GM10248 (cell line): ENCODE results near the gene UTRN.

Experiments
- CTCF ChIA-PET: fragments of 300-600 bp; sonication (Branson Sonifier 250); formaldehyde crosslinking; extraction: SDS; loops from one replicate; lab custom pipeline; 2021; ENCODE audit warnings: antibody characterized with exemption; lab: Yijun Ruan, JAX
- POLR2A ChIA-PET: fragments of 350-650 bp; sonication (Branson Sonifier 250); formaldehyde crosslinking; extraction: SDS; loops from one replicate; lab custom pipeline; 2020; ENCODE audit warnings: antibody characterized with exemption; lab: Yijun Ruan, JAX
- DNase-seq: peaks from one replicate; pipeline ENCODE4 v3.0.0; 2012; ENCODE audit errors: extremely low spot score
- TF ChIP-seq, protein P1 (sequence below): IDR thresholded peaks from 2 replicates; pipeline ENCODE4 v1.5.1; 2012; ENCODE audit warnings: mild to moderate bottlenecking, low read depth; ENCODE audit errors: extremely low read depth, missing control alignments, control extremely low read depth

The UTRN gene

DNA sequence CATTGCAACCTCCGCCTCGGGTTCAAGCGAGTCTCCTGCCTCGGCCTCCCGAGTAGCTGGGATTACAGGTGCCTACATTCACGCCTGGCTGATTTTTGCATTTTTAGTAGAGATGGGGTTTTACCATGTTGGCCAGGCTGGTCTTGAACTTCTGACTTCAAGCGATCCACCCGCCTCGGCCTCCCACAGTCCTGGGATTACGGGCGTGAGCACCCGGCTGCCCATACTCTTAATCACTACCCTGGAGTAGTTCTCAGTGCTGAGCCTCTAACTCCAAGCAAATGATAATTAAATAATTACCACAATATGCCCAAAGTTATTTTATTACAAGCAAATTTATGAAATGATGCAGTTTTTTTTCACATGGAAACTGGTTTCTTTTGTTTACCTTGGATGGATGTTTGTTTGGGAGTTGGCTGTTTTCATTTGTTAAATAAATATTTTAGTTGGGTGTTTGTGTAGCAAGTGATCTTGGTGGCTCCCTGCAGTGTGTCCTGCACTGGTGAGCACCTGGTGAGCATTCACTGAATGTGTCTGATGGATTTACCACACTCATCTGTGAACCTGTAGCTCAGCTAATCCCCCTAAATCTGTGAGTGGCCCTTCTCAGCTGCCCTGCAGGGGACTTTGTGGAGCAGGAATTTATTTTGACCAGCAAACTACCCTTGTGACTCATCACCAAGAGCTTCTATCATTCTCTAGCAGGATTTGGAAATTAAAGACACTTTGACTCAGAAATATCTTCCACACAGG is 36.9 kb downstream of the UTRN start:
- CTCF ChIA-PET, result interaction anchor here (0.9 to 1.4 kb wide), 3 partner anchors 26 to 45 kb away, joined by 3 to 5 read pairs (median 4); no protein-coding TSS in a partner anchor
- POLR2A ChIA-PET, result interaction anchor here (0.8 kb wide), 1 partner anchor 18 kb away, joined by 12 read pairs; no protein-coding TSS in a partner anchor
- TF ChIP-seq, protein P1, sequence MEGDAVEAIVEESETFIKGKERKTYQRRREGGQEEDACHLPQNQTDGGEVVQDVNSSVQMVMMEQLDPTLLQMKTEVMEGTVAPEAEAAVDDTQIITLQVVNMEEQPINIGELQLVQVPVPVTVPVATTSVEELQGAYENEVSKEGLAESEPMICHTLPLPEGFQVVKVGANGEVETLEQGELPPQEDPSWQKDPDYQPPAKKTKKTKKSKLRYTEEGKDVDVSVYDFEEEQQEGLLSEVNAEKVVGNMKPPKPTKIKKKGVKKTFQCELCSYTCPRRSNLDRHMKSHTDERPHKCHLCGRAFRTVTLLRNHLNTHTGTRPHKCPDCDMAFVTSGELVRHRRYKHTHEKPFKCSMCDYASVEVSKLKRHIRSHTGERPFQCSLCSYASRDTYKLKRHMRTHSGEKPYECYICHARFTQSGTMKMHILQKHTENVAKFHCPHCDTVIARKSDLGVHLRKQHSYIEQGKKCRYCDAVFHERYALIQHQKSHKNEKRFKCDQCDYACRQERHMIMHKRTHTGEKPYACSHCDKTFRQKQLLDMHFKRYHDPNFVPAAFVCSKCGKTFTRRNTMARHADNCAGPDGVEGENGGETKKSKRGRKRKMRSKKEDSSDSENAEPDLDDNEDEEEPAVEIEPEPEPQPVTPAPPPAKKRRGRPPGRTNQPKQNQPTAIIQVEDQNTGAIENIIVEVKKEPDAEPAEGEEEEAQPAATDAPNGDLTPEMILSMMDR, result no peak
- DNase-seq, result no peak

DNA sequence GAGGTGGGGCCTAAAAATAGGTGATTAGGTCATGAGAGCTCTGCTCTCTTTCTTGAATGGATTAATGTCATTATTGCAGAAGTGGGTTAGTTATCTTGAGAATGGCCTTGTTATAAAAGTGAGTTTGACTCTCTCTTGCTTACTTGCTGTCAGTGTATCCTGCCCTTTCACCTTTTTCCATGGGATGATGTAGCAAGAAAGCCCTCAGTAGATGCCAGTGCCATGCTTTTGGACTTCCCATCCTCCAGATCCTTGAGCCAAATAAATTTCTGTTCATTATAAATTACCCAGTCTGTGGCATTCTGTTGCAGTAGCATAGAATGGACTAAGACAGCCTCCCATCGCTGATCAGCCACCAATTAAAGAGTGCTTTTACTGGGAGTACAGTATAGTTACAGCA is 40.1 kb downstream of the UTRN start:
- CTCF ChIA-PET, result interaction anchor here (0.9 kb wide), 1 partner anchor 16 kb away, joined by 3 read pairs; no protein-coding TSS in a partner anchor

DNA sequence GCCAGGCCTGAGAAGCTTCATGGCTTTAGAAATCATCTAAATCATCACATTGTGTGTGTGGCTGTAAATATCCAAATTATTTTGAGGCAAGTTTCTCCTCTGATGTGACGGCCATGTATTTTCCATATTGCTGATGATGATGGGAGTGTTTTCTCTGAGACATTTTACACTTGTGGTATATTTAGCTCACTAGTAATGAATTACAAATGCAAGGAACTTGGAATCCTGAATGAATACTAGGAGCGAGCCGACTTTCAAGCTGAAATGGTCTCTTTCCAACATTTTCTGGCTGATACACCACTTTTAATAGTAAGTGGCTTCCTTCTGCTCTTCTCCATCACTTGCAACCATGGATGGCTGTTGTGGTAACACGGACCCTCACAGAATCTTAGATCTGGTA is 41.3 kb downstream of the UTRN start:
- CTCF ChIA-PET, result interaction anchor here (1.3 to 1.5 kb wide), 3 partner anchors 9 to 14 kb away, joined by 3 to 4 read pairs (median 3); no protein-coding TSS in a partner anchor

More for the DNA sequence above, 40.1 kb downstream of the UTRN start:
- no peak for DNase-seq
- TF ChIP-seq, protein P1, result no peak
- POLR2A ChIA-PET, result no interaction called here

DNA sequence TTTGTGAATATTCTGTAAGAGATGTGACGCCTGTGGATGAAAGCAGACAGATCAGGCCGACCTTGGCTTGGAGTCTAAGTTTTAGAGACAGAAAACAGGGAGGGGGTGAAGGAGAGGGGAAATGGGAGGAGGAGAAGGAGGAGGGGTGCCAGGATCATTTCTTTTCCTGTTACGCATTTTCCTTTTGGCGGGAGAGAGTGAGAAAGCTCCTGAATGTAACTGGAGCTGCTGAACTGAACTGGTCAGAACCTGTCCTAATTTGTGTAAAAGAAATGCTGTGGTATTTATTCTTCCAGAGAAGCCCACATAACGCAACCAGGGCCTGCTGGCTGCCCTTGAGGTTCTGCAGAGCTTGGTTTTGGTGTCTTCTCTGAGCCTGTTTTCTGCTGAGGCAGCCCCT is 41.9 kb downstream of the UTRN start:
- ChIA-PET CTCF (interaction anchor here (1.3 to 1.5 kb wide), 3 partner anchors 8 to 14 kb away, joined by 3 to 4 read pairs (median 3); no protein-coding TSS in a partner anchor), POLR2A (no interaction called here)
- DNase-seq, result no peak
- TF ChIP-seq, protein P1, result no peak

More for the DNA sequence above, 41.3 kb downstream of the UTRN start:
- TF ChIP-seq, protein P1, result no peak
- POLR2A ChIA-PET, result no interaction called here
- no peak for DNase-seq

DNA sequence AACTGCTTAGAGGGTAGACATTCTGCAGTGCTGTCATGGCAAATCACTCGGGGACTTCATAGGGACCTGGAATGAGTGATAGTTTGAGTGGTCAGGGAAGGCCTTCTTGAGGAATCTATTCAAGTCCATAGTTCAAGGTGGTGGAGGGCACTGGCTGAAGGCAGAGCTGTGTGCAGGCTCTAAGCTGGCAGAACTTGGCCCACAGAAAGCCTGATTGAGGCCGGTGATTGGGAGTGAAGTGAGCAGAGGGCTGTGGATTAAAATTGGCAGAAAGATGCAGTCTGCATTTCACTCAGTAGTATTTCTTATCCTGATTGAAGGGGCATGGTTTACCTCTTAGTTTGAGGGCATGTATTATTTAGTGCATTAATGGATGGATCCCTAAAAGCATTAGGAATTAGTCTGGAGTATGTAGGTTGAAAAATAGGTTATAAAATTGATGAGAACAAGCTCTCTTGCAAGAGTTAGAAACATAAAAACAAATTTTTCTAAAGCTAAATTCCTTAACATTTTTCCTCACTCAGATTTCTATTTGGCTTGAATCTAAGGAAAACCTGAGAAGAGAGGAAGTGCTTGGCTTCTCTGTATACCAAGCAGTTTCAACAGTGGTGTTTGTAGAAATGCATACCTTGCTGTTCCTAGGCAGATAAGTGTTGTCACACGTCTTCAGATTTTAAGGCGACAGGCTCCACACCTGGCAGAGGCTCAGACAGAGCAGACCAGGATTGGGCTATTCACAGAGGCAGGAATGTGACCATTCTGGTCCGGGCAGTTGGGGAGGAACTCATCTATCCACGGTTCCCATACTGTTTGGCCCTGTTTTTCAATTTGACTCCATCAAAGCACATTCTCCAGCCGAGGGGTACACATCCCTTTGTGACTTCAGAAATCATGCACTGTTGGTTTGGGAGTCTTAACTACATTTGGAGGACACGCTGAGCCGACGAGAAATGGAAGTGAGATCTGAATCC is 45.2 kb downstream of the UTRN start:
- DNase-seq, result no peak
- TF ChIP-seq, protein P1, result no peak
- ChIA-PET CTCF (interaction anchor here (0.8 kb wide), 1 partner anchor 9 kb away, joined by 5 read pairs; no protein-coding TSS in a partner anchor), POLR2A (no interaction called here)

DNA sequence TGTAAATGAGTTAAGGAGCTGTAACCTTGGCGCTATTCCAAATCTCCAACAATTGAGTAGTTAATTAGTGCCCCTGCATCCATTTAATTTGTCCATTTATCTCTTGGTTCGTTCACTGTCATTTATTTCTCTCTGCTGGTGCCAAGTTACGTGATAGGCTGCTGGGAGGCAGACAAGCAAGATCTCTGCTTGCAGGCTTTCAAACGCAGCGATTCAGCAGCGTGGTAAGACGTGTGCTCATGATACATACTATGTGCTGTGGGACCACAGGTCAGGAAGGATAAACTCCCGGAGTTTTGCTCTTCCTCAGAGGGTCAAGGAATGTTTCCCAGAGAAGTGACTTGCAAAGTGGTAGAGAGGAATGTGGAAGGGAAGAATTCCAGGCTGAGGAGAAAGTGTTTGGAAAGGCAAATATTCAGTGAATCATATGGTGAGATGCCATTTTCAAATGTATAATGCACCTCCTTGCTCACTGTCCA is 46.4 kb downstream of the UTRN start:
- DNase-seq, result no peak
- ChIA-PET POLR2A (no interaction called here), CTCF (no interaction called here)
- TF ChIP-seq, protein P1, result no peak
